Activated T-cell treated with anti-CD3 and anti-CD28 coated beads, Interleukin-2, amount 50 U/mL, for 24 hours (primary cell): ENCODE measurements around the gene ABCA3.
"Not testable (repeated sequence)": the region's sequence is repeated elsewhere in the genome, so short reads cannot be mapped to it uniquely, and the experiment has no call there.

Experiments used
- DNase-seq: peaks from one replicate; pipeline ENCODE4 v3.0.0-alpha.2; 2020
- H3K27ac Mint-ChIP-seq: 2 replicates; pipeline ENCODE4 v1.8.0; 2020; ENCODE audit warnings: mild to moderate bottlenecking, mixed read lengths
- H3K27me3 Mint-ChIP-seq: 2 replicates; pipeline ENCODE4 v1.8.0; 2020; ENCODE audit warnings: mixed read lengths
- H3K36me3 Mint-ChIP-seq: 2 replicates; pipeline ENCODE4 v1.8.0; 2020; ENCODE audit warnings: low read depth, mixed read lengths
- H3K4me1 Mint-ChIP-seq: 2 replicates; pipeline ENCODE4 v1.8.0; 2020; ENCODE audit warnings: low read depth, mixed read lengths
- H3K4me3 Mint-ChIP-seq: 2 replicates; pipeline ENCODE4 v1.8.0; 2020; ENCODE audit warnings: mild to moderate bottlenecking, moderate library complexity, mixed read lengths
- H3K9me3 Mint-ChIP-seq: 2 replicates; pipeline ENCODE4 v1.8.0; 2020; ENCODE audit warnings: mixed read lengths

The ABCA3 gene

GRCh38 chr16:2340564-2341455, at the start of gene ABCA3:
TSS of gene ABCA3 (minus strand) at chr16:2340728. CDS start at chr16:2326466, 14,262 bp downstream.
- H3K27ac Mint-ChIP-seq: peak within 1 kb of the TSS; percentile 77
- peaks cover 14% of the 10 kb centered on the region for H3K27me3 Mint-ChIP-seq
- peak; percentile 100 for DNase-seq
- peaks cover 8% of the 10 kb centered on the region for H3K36me3 Mint-ChIP-seq
- H3K4me1 Mint-ChIP-seq: peaks cover 24% of the 10 kb centered on the region
- peak within 1 kb of the TSS; percentile 85 for H3K4me3 Mint-ChIP-seq
- no peaks in the 10 kb centered on the region for H3K9me3 Mint-ChIP-seq

DNA sequence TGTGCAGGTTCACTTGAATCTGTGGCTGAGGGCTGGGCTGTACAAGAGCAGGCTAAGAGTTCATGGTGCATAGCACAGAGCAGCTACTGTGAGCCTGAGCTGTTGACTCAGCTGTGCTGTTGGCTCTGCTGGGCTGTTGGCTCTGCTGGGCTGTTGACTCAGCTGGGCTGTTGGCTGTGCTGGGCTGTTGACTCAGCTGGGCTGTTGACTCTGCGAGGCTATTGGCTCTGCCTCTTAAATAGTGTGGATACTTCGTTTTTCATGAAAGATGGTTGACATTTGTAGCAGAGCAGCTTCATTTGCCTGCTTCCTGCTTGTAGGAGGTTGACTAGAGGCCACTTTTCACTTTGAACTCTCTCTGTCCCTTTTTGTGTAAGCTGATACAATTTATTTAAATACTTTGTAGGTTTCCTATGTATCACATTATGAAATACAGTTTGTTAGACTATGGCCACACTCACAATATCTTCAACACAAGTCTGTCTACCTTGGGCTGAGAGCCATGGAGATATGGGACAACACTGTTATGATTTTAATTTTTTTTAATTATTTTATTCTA, 48.4 kb upstream of the ABCA3 start:
- H3K36me3 Mint-ChIP-seq: no peaks in the 10 kb centered on the region
- H3K4me3 Mint-ChIP-seq: no peak overlapping the region
- H3K9me3 Mint-ChIP-seq: peaks cover 5% of the 10 kb centered on the region
- peaks cover 7% of the 10 kb centered on the region for H3K27me3 Mint-ChIP-seq
- H3K27ac Mint-ChIP-seq: no peak overlapping the region
- no peaks in the 10 kb centered on the region for H3K4me1 Mint-ChIP-seq
- DNase-seq: no peak

DNA sequence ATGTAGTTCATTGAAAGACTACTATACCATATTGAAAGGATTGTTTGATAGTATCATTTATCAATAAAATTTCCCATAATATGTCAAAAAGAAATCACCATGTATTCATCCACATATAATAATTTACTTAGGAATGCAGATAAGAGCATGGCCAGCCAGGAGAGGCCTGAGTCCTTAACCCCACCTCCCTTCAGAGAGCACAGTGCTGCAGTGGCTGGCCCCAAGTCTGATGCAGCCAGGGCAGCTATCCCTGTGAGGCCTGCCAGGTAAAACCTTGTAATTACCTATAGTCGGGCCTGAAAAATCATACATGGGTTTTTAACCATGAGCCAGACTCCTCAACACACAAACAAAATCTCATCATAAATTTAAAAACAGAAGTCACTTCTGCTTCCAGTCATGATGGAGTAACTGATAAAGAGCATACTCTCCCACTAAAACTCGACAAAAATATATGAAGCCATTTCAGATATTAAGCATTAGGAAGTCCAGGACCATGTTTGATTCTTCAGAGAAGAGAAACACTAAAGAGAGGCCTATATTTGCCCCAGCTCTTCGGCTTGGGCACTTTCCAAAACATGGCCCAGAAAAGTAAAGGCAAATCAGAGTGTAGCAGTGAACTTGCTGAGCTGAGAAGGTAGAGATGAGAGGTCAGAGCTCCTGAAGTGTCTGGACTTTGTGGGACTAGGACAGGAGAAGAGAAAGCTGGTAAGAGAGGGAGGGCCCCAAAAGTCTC, 47.8 kb upstream of the ABCA3 start:
- Mint-ChIP-seq H3K9me3 (peaks cover 5% of the 10 kb centered on the region), H3K36me3 (no peaks in the 10 kb centered on the region), H3K27ac (no peak overlapping the region), H3K4me3 (no peak overlapping the region), H3K27me3 (peaks cover 7% of the 10 kb centered on the region), H3K4me1 (no peaks in the 10 kb centered on the region)
- no peak for DNase-seq

GRCh38 chr16:2386990-2387389, 46.5 kb upstream of the ABCA3 start:
- Mint-ChIP-seq H3K36me3 (no peaks in the 10 kb centered on the region), H3K9me3 (peaks cover 5% of the 10 kb centered on the region), H3K4me3 (no peak overlapping the region), H3K4me1 (no peaks in the 10 kb centered on the region), H3K27ac (no peak overlapping the region), H3K27me3 (peaks cover 7% of the 10 kb centered on the region)
- no peak for DNase-seq

DNA sequence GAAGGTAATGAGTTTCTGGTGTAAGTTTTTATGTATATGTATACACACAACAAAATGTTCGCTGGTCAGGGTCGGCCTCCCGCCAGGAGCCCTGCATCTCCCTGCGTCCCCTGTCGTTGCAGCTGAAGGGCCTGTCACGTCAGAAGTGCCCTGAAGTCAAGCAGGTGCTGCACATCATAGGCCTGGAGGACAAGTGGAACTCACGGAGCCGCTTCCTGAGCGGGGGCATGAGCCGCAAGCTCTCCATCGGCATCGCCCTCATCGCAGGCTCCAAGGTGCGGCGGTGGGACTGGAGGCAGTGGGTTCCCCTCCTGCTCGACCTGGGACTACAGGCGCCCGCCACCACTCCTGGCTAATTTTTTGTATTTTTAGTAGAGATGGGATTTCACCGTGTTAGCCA, 45.5 kb upstream of the ABCA3 start:
- not testable (repeated sequence) for H3K27ac Mint-ChIP-seq, H3K36me3 Mint-ChIP-seq, H3K4me1 Mint-ChIP-seq, H3K27me3 Mint-ChIP-seq, H3K9me3 Mint-ChIP-seq, DNase-seq, H3K4me3 Mint-ChIP-seq

GRCh38 chr16:2385190-2385836, 44.8 kb upstream of the ABCA3 start:
- Mint-ChIP-seq H3K27me3 (peaks cover 7% of the 10 kb centered on the region), H3K9me3 (peaks cover 5% of the 10 kb centered on the region), H3K4me3 (no peak overlapping the region), H3K27ac (no peak overlapping the region), H3K36me3 (no peaks in the 10 kb centered on the region), H3K4me1 (no peaks in the 10 kb centered on the region)
- no peak for DNase-seq

DNA sequence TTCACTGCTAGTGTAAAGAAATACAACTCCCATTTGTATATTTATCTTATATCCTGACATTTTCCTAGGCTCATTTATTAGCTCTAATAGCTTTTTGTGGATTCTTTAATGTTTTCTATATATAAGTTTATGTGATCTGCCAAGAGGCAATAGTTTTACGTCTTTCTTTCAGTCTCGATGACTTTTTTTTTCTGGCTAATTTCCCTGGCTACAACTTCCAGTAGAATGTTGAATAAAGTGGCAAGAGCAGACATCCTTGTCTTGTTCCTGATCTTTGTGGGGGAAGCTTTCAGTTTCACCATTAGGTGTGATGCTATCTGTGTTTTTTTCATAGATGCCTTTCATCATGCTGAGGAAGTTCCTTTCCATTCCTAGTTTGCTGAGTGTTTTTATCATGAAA, 43.9 kb upstream of the ABCA3 start:
- Mint-ChIP-seq H3K27ac (no peak overlapping the region), H3K9me3 (peaks cover 5% of the 10 kb centered on the region), H3K36me3 (no peaks in the 10 kb centered on the region), H3K4me3 (no peak overlapping the region), H3K4me1 (no peaks in the 10 kb centered on the region), H3K27me3 (peaks cover 7% of the 10 kb centered on the region)
- DNase-seq: no peak

GRCh38 chr16:2383501-2383900, 43.0 kb upstream of the ABCA3 start:
- H3K27ac Mint-ChIP-seq: no peak overlapping the region

GRCh38 chr16:2374644-2375043, 34.1 kb upstream of the ABCA3 start:
- peaks cover 16% of the 10 kb centered on the region for H3K27me3 Mint-ChIP-seq

More at GRCh38 chr16:2383501-2383900, 43.0 kb upstream of the ABCA3 start:
- Mint-ChIP-seq H3K36me3 (no peaks in the 10 kb centered on the region), H3K4me1 (no peaks in the 10 kb centered on the region), H3K27me3 (peaks cover 7% of the 10 kb centered on the region), H3K4me3 (no peak overlapping the region), H3K9me3 (peaks cover 2% of the 10 kb centered on the region)
- DNase-seq: no peak

GRCh38 chr16:2373176-2373575, 32.6 kb upstream of the ABCA3 start:
- no peaks in the 10 kb centered on the region for H3K9me3 Mint-ChIP-seq
- H3K27me3 Mint-ChIP-seq: peaks cover 20% of the 10 kb centered on the region
- H3K4me1 Mint-ChIP-seq: no peaks in the 10 kb centered on the region

More at GRCh38 chr16:2374644-2375043, 34.1 kb upstream of the ABCA3 start:
- H3K9me3 Mint-ChIP-seq: no peaks in the 10 kb centered on the region
- no peak overlapping the region for H3K4me3 Mint-ChIP-seq
- H3K27ac Mint-ChIP-seq: no peak overlapping the region
- DNase-seq: no peak
- H3K4me1 Mint-ChIP-seq: no peaks in the 10 kb centered on the region
- H3K36me3 Mint-ChIP-seq: no peaks in the 10 kb centered on the region

GRCh38 chr16:2372684-2373083, 32.2 kb upstream of the ABCA3 start:
- no peak overlapping the region for H3K27ac Mint-ChIP-seq
- H3K4me1 Mint-ChIP-seq: no peaks in the 10 kb centered on the region
- DNase-seq: no peak
- H3K9me3 Mint-ChIP-seq: no peaks in the 10 kb centered on the region
- no peaks in the 10 kb centered on the region for H3K36me3 Mint-ChIP-seq
- H3K4me3 Mint-ChIP-seq: no peak overlapping the region
- peaks cover 22% of the 10 kb centered on the region for H3K27me3 Mint-ChIP-seq

More at GRCh38 chr16:2373176-2373575, 32.6 kb upstream of the ABCA3 start:
- no peak overlapping the region for H3K4me3 Mint-ChIP-seq
- no peak overlapping the region for H3K27ac Mint-ChIP-seq
- H3K36me3 Mint-ChIP-seq: no peaks in the 10 kb centered on the region
- DNase-seq: no peak

GRCh38 chr16:2371421-2371820, 30.9 kb upstream of the ABCA3 start:
- H3K27ac Mint-ChIP-seq: no peak overlapping the region
- H3K4me3 Mint-ChIP-seq: no peak overlapping the region
- no peaks in the 10 kb centered on the region for H3K9me3 Mint-ChIP-seq
- H3K4me1 Mint-ChIP-seq: no peaks in the 10 kb centered on the region
- H3K36me3 Mint-ChIP-seq: no peaks in the 10 kb centered on the region
- H3K27me3 Mint-ChIP-seq: peaks cover 29% of the 10 kb centered on the region
- DNase-seq: no peak

DNA sequence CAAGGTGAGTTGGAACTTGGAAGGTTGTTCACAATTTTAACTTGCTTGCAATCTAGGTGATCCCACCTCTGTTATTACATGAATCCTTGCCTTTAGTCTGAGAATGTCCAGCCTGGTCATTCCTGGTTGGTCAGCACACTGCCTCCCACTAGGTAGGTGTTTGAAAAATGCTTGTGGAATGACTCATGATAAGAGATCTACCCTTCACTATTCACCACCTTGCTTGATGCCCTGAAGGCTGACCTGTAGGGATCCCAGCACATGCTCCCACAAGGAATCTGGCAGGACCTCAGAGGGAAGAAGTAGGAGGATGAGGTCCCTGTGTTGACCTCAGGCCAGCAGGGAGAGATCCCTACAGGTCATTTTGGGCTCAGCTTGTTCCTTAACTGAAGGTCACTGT, 30.2 kb upstream of the ABCA3 start:
- Mint-ChIP-seq H3K4me3 (no peak overlapping the region), H3K27me3 (peaks cover 33% of the 10 kb centered on the region), H3K27ac (no peak overlapping the region), H3K9me3 (no peaks in the 10 kb centered on the region), H3K36me3 (no peaks in the 10 kb centered on the region), H3K4me1 (no peaks in the 10 kb centered on the region)
- no peak for DNase-seq

- no peak for DNase-seq
- Mint-ChIP-seq H3K27ac (no peak overlapping the region), H3K36me3 (no peaks in the 10 kb centered on the region), H3K9me3 (no peaks in the 10 kb centered on the region), H3K4me1 (no peaks in the 10 kb centered on the region), H3K4me3 (no peak overlapping the region), H3K27me3 (peaks cover 34% of the 10 kb centered on the region)
Measured at GRCh38 chr16:2366660-2367309, 26.3 kb upstream of the ABCA3 start.
